HuH-7 (cell line): ENCODE results near the gene PRODH.
A peak's percentile ranks its signal among the peaks of the same experiment; 100 is the strongest.
"Not testable (repeated sequence)": the region's sequence is repeated elsewhere in the genome, so short reads cannot be mapped to it uniquely, and the experiment has no call there.

Source experiments
- DNase-seq: peaks from one replicate; pipeline ENCODE4 v3.0.0; 2011; ENCODE audit warnings: low spot score

Gene PRODH

DNA sequence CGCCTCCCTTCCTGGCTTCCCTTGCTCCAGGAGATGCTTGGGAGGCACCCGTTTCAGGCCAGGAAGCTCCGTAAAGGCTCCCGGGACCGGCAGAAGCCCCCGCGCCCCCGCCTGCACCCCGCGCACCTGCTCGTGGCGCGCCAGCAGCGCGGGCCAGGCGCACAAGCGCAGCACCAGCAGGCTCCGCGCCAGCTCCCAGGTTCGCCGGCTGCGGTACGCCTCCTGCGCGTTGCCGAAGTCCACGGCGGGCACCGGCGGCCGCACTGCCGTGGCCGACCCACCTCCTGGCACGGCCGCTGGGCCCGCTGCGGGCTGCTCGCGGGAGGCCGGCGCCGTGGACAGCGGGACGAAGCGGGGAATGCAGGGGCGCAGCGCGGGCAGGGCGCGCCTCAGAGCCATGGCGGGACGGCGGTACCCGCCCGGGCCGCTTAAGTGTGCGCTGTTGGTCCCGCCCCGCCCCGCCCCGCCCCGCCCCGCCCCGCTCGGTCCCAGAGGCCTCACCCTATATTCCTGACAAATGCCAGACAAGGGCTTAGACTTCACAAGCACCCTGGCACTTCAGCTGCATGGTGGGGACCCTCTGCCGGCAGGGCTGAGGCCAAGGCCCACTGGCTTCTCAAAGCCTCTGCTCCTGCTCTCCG lies at the start of gene PRODH:
Gene PRODH (minus strand): TSS at position 405 of the 641 bp plus-strand sequence. CDS start 6 bp downstream, at position 399.
- no peak for DNase-seq

- DNase-seq, result no peak
Observed at GRCh38 chr22:18985780-18986179, 49.7 kb upstream of the PRODH start.

GRCh38 chr22:18984564-18984963 lies 48.5 kb upstream of the PRODH start:
- DNase-seq, result no peak

- DNase-seq, result no peak
Observed at GRCh38 chr22:18983120-18983651, 47.1 kb upstream of the PRODH start.

GRCh38 chr22:18980829-18981228 lies 44.7 kb upstream of the PRODH start:
- no peak for DNase-seq

DNA sequence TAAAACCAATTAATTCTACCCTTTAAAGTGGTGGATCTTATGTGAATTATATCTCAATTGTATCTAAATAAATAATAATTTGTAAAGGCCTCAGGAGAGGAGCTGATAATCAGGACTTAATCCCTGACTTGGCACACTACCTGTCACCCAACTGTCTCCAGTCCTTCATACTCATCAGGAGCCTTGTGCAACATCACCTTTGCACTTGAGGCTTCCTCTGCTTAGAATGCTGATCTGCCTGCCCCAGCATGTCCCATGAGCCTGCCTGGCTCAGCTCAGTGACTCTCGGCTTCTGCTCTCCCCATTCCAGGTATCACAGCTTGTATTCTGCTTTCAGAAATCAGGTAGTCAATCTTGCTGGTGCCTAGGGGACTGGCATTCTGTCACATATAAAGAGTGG lies 43.9 kb upstream of the PRODH start:
- no peak for DNase-seq

DNA sequence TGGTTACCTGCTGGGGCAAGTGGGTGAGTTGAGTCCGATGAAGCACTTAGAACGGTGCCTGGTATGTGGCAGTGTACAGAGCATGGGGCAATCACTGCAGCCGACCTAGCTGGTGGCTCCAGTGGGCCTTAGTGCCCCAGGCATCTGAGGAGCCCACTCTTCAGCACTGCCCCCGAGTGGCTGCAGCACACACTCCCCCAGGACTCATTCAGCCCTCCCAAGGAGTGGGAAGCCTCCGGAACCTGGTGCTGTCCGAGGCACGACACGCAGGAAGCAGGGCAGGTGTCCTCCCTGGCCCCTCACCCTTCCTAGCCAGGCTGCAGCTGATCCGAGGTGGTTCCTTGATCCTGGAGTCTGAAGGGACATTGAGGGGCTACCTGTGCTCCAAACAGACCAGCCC lies 42.4 kb upstream of the PRODH start:
- no peak for DNase-seq

GRCh38 chr22:18977824-18978425 lies 41.8 kb upstream of the PRODH start:
- DNase-seq, result no peak

DNA sequence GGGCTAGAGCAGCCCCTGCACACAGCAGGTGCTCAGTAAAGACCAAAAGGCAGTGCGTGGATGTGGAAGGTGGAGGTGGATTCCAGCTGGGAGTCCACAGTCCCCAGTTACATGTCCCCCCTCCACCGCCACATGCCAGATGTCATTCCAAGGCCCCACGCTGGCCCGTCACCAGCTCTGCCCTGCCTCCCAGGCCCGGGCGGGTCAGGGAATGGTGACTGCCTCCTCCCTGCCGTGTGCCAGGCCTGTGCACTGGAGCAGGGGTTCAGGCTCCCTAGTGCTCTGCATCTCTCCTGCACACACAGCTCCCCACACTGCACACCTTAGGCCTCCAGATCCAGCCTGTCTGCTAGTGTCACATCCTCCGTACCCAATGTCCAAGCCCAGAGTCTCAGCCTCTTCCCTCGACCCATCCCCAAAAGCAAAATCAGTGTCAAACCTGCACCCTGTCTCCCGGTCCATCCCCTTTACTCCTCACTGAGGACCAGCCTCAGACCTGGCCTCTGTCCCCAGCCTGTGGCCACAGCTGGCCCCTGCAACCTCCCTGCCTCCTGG lies 40.2 kb upstream of the PRODH start:
- no peak for DNase-seq

DNA sequence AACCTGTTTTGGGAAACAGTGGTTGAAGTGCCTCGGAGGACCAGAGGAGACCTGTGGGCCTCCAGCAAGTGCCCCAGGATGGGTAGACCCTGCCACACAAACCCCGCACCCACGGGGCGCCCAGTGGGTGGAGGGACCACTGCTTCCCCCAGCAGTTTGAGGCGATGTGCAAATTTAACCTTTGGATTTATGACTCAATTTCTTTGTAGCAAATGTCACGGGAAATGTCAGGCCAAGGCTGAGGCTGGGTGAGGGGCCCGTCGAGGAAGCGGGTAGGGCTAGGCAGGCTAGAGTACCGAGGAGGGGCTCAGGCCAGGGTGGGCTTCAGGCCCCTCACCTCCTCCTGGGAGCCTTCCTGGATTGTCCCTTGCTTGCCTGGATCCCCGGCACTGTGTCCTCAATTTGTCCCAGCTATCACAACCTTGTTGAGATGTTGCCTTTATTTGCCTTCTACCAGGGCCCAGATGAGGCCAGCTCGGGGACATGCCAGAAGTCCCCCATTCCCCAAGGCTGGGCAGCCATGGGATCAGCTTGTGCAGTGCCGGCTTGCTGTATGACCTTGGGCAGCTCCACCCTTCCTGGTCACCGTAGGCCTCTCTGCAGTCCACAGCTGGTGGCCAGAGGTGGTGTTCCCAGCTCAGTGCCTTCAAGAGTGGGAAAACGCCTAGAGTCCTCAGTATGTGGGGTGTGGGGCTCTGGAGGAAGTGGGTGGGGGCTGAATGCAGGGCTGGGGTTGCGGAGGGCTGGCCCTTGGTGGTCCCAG lies 39.5 kb upstream of the PRODH start:
- DNase-seq, result no peak

DNA sequence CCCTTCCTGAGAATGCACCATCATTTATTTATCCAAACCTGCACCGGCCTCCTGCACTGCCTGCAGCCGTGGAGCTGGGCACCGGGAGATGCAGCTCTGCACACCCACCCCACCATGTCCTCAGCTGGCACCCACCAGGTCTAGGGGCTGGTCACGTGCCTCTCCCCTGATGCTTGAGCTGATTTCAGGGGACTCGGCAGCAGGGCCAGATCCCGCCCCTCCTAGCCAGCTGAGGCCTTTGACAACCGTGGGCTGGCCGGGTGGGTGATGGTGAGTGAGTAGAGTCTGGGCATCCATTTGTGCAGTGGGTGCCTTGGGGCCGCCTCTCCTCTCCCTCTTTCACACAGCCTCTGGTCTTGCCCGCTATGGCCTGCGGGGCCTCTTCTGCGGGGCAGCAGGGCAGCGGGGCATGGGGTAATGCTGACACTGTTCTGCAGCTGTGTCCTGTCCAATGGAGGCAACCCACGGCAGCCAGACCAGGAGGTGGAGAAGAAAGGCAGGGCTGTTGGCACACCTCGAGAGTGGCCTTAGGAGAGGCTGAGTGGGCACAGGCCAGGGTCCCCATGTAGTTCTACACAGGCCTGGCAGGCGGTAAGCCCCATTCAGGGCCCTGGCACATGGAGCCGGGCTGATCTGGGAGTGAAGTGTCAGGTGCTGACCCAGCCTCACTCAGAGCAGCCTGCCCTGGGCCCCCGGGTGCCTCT lies 38.5 kb upstream of the PRODH start:
- DNase-seq, result no peak

- no peak for DNase-seq
Observed at GRCh38 chr22:18973264-18974031, 37.4 kb upstream of the PRODH start.

- DNase-seq, result not testable (repeated sequence)
Observed at GRCh38 chr22:18972591-18972990, 36.5 kb upstream of the PRODH start.

DNA sequence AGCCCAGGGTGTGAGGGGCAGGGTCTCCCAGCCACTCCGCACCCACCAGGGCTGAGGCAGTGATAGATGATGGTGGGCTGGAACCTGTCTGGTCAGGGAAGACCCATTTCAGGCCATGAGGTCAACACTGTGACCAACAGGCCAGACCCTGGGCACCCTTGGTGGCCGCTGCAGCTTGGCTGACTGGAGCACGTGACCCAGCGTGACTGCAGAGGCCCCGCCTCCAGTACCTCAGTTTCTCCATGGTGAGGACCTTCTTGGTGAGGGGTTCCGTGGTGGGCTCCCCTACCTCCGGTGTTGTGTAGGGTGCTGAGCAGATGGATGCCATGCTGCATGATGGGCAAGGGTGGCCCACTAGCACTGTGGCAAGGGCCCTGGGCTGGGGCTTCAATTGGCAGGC lies 35.9 kb upstream of the PRODH start:
- not testable (repeated sequence) for DNase-seq

GRCh38 chr22:18971321-18971751 lies 35.2 kb upstream of the PRODH start:
- no peak for DNase-seq

GRCh38 chr22:18970948-18971315 lies 34.8 kb upstream of the PRODH start:
- DNase-seq, result peak; percentile 29

- peak; percentile 81 for DNase-seq
Observed at GRCh38 chr22:18970176-18970947, 34.3 kb upstream of the PRODH start.

- DNase-seq, result not testable (repeated sequence)
Observed at GRCh38 chr22:18969158-18969942, 33.3 kb upstream of the PRODH start.

DNA sequence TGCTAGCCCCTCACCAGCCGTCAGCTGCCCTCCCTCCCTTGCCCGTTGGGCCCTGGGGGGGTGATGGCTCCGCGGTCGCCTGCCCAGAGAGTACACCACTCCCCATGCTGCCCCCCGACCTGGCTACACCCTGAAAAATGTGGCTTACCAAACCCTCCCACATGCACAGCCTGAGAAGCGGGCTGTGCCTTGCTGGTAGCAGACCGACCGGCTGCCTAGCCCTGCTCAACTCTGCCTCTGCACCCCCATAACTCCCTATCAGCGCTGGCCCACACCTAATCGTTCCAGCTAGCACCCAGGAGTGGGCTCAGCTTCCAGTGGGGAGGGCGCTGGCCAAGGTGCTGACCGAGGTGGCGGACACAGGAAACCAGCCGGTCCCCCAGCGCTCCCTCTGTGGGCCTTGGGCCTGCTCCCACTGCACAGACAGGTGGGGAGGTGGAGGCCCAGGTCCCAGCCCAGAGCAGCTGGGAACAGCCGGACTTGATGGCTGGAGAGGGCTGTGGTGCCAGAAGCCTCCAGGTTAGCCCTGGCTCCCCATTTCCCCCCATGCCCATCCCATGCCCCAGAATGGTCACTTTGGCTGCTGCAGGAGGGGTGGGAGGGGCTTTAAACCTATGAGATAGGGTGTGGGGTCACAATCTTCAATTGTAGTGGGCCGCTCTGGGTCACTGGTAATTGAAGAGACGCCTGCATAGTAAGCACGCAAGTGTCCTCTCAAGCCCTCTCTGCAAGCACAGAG lies 32.1 kb upstream of the PRODH start:
- DNase-seq, result peak; percentile 58
